ENCODE measurements around the gene USP54.
A peak's percentile ranks its signal among the peaks of the same experiment; 100 is the strongest.

USP54 gene

DNA sequence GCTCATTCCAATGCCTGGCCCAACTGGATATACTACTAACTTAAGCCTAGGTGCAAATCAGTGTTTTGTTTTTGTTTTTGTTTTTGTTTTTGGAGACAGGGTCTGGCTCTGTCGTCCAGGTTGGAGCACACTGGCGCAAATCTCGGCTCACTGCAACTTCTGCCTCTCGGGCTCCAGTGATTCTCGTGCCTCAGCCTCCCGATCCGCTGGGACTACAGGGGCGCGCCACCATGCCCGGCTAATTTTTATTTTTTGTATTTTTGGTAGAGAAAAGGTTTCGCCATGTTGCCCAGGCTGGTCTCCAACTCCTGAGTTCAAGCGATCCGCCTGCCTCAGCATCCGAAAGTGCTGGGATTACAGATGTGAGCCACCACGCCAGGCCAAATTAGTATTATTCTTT is 96.9 kb downstream of the USP54 start:
- in situ Hi-C loops (cut with MboI; ENCODE audit: low sequenced_read_pairs, unreplicated experiment), result no loop called here
- no peak for DNase-seq (ENCODE audit: low spot score)

DNA sequence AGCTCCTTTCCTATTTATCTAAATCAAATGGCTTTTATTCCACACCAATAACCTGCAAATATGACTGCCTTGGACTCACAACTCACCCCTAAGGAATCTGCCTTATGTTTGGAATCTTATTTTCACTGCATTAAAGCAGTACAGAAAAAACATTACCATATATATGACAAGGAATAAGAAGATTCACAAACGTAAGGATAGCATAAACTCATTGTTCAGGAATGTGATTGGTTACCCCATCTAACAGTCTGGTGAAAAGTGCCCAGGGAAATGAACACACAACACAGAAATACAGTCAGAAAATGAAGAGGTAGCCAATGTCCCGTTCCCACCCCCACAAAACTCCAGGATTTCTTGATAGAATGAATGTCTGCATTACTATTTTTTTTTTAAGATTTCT is 97.4 kb downstream of the USP54 start:
- DNase-seq (ENCODE audit: low spot score), result no peak
- in situ Hi-C loops (cut with MboI; ENCODE audit: low sequenced_read_pairs, unreplicated experiment), result no loop called here
- TF ChIP-seq, protein P1, sequence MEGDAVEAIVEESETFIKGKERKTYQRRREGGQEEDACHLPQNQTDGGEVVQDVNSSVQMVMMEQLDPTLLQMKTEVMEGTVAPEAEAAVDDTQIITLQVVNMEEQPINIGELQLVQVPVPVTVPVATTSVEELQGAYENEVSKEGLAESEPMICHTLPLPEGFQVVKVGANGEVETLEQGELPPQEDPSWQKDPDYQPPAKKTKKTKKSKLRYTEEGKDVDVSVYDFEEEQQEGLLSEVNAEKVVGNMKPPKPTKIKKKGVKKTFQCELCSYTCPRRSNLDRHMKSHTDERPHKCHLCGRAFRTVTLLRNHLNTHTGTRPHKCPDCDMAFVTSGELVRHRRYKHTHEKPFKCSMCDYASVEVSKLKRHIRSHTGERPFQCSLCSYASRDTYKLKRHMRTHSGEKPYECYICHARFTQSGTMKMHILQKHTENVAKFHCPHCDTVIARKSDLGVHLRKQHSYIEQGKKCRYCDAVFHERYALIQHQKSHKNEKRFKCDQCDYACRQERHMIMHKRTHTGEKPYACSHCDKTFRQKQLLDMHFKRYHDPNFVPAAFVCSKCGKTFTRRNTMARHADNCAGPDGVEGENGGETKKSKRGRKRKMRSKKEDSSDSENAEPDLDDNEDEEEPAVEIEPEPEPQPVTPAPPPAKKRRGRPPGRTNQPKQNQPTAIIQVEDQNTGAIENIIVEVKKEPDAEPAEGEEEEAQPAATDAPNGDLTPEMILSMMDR (IDR thresholded peaks at IDR 0.05; ENCODE audit: borderline replicate concordance, control extremely low read depth, extremely low read depth, insufficient read depth, missing control alignments), result no peak

More for the DNA sequence above, 96.9 kb downstream of the USP54 start:
- TF ChIP-seq, protein P1 (IDR thresholded peaks at IDR 0.05; ENCODE audit: borderline replicate concordance, control extremely low read depth, extremely low read depth, insufficient read depth, missing control alignments), result no peak

DNA sequence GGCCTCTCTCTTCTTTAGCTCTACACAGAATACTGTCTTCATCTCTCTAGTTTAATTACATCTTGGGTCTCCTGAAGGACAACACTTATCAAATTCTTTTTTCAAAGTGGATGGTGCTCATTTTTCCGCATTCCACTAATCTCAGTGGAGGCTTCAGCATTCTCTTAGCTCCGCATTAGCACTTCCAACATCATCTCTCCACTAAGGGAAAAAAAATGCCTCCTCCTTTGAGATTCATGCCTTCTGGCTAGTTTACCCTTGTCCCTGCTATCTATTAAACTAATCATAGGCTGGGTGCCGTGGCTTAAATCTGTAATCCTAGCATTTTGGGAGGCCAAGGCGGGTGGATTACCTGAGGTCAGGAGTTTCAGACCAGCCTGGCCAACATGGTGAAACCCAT is 104.5 kb downstream of the USP54 start:
- DNase-seq (ENCODE audit: low spot score), result no peak
- TF ChIP-seq, protein P1 (IDR thresholded peaks at IDR 0.05; ENCODE audit: borderline replicate concordance, control extremely low read depth, extremely low read depth, insufficient read depth, missing control alignments), result no peak
- in situ Hi-C loops (cut with MboI; ENCODE audit: low sequenced_read_pairs, unreplicated experiment), result no loop called here

DNA sequence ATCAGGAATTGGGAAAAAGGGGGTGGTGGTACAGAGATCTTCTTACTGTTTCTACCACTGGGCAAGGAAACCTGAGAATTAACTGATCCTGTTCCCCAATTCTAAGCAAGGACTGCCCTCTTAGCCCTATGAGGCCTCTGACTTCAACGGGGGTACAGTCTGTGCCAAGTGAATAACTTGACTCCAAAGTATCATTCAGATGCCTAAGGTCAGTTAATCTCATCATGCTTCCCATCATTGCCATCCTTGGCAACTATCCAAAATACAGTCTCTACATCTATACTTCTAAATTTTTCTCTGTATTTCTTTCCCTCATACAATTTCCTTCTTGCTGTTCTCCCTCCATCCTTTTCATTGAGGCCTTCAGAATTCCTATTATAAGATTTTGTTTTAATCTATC is 105.8 kb downstream of the USP54 start:
- TF ChIP-seq, protein P1 (IDR thresholded peaks at IDR 0.05; ENCODE audit: borderline replicate concordance, control extremely low read depth, extremely low read depth, insufficient read depth, missing control alignments), result no peak
- no peak for DNase-seq (ENCODE audit: low spot score)
- in situ Hi-C loops (cut with MboI; ENCODE audit: low sequenced_read_pairs, unreplicated experiment), result no loop called here

DNA sequence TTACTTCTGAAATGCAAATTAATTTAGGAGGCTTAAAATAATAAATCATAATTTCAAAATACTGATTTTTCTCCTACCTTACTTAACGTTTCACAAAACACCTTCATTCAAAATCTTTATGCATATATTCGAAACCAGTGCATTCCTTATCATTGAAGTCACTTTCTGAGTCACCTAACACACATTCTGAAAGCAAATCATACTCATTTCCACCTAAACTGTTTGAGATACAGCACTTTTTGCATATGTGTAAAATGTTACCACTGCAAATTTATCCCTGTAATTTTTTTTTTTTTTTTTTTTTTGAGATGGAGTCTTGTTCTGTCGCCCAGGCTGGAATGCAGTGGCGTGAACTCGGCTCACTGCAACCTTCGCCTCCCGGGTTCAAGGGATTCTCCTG is 111.0 kb downstream of the USP54 start:
- DNase-seq (ENCODE audit: low spot score), result peak; percentile 60
- TF ChIP-seq, protein P1 (IDR thresholded peaks at IDR 0.05; ENCODE audit: borderline replicate concordance, control extremely low read depth, extremely low read depth, insufficient read depth, missing control alignments), result no peak
- in situ Hi-C loops (cut with MboI; ENCODE audit: low sequenced_read_pairs, unreplicated experiment), result no loop called here

DNA sequence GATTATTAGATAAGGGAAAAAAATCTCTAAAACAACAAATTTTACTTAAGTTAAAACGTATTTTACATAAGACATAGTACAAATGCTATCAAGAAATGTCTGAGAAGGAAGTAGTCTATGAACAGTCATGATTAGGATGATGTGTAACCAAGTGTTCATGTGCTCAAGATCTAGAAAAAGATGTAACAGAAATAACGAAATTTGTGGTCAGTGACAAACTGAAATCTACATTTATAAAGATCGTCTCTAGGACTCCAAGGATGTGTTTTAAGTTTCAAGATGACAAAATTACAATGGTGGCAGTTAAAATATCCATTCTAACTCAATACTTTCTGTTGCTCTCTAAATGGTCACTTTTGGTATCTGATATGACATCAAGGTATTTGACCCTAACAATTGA is 112.5 kb downstream of the USP54 start:
- DNase-seq (ENCODE audit: low spot score), result peak; percentile 37
- TF ChIP-seq, protein P1 (IDR thresholded peaks at IDR 0.05; ENCODE audit: borderline replicate concordance, control extremely low read depth, extremely low read depth, insufficient read depth, missing control alignments), result no peak
- in situ Hi-C loops (cut with MboI; ENCODE audit: low sequenced_read_pairs, unreplicated experiment), result no loop called here

DNA sequence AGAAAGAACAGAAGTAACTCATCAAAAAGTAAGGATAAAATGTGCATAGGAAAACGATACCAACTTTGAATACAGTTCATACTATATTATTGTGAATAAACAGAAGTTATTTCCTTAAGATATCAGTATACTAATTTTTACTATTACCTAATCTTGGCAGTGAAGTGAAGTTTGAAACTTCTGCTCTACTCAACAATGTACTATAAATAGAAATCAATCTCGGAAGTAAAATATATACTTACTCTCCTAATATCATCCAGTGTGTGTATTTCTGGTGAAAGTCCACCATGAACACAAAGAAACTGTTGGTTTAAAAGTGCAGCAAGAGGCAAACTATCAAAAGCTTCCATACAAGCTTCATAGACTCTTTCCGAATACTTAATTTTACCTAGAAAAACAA is 119.9 kb downstream of the USP54 start:
- TF ChIP-seq, protein P1 (IDR thresholded peaks at IDR 0.05; ENCODE audit: borderline replicate concordance, control extremely low read depth, extremely low read depth, insufficient read depth, missing control alignments), result no peak
- DNase-seq (ENCODE audit: low spot score), result no peak
- in situ Hi-C loops (cut with MboI; ENCODE audit: low sequenced_read_pairs, unreplicated experiment), result no loop called here
